Stomach (tissue), 9 donors: ENCODE results near the gene USP10. TPM values are rescaled to one million over a fixed set of nuclear protein-coding genes. Genes with fewer than 3 reads are reported as not detected.

Experiments
- DNase-seq, 2 donors: peaks; one replicate each; pipeline versions ENCODE4 v3.0.0 to v3.0.0-alpha.2; 2013 to 2019
- H3K27ac ChIP-seq, 5 donors: fragments of 200-600 bp in 4 of 5; sonication (generic) in 4 of 5; one replicate each; pipeline ENCODE4 v1.5.1; 2013 to 2019; ENCODE audit warnings: mild to moderate bottlenecking in 1 of 5, moderate library complexity in 1 of 5
- H3K27me3 ChIP-seq, 3 donors: fragments of 200-600 bp; sonication (generic); one replicate each; pipeline ENCODE4 v1.5.1; 2017 to 2019; ENCODE audit warnings: mixed run types in 1 of 3
- H3K36me3 ChIP-seq, 4 donors: fragments of 200-600 bp; sonication (generic); 1 replicate in 3 of 4; 2 replicates in 1 of 4; pipeline ENCODE4 v1.5.1; 2016 to 2019
- H3K4me1 ChIP-seq, 4 donors: fragments of 200-600 bp; sonication (generic); one replicate each; pipeline ENCODE4 v1.5.1; 2016 to 2019
- H3K4me3 ChIP-seq, 4 donors: fragments of 200-600 bp; sonication (generic) in 3 of 4; one replicate each; pipeline ENCODE4 v1.5.1; 2016 to 2019; ENCODE audit warnings: mild to moderate bottlenecking in 1 of 4
- H3K9me3 ChIP-seq, 4 donors: fragments of 200-600 bp; sonication (generic); one replicate each; pipeline ENCODE4 v1.5.1; 2016 to 2019
- EP300 ChIP-seq: sonication (generic); formaldehyde crosslinking; IDR thresholded peaks from one replicate; pipeline ENCODE4 v1.6.1; 2017; ENCODE audit warnings: antibody characterized with exemption
- POLR2A ChIP-seq, 4 donors: fragments of 450-650 bp; IDR thresholded peaks; one replicate each; pipeline ENCODE4 v1.6.1; 2016; ENCODE audit warnings: antibody characterized with exemption in 4 of 4, control low read depth in 2 of 4, mild to moderate bottlenecking in 1 of 4, moderate library complexity in 1 of 4
- POLR2AphosphoS5 ChIP-seq, 3 donors: sonication (generic); formaldehyde crosslinking; IDR thresholded peaks; one replicate each; pipeline ENCODE4 v1.6.1; 2016; ENCODE audit warnings: antibody characterized with exemption in 3 of 3
- WGBS, 5 donors: extraction: QIAGEN DNeasy Blood & Tissue Kit in 3 of 5; methylation state at CpG; one replicate each; pipeline versions ENCODE4 v1.1.5 to v1.1.7; 2013 to 2018; 5-methylcytosine and 5-hydroxymethylcytosine counted together
- intact Hi-C: fragments of 100-400 bp; cut with DNase I; formaldehyde crosslinking; loops from one replicate; pipeline ENCODE4 v1.15.1; 2023; ENCODE audit warnings: low total_unique reads
- polyA plus RNA-seq, 3 donors: library from polyadenylated mRNA; stranded (reverse); fragments of 200-250 nt; gene quantifications; one replicate each; pipeline ENCODE4 v1.2.3, GENCODE V29; 2013
- total RNA-seq, 5 donors: library from RNA; depleted of rRNA; stranded (reverse); fragments of >200 nt; gene quantifications; one replicate each; pipeline versions ENCODE4 v1.1.0 to v1.2.3, GENCODE V29; 2014 to 2016
- TF ChIP-seq, protein P1 (sequence below), 7 experiments: fragments of 450-650 bp in 4 of 7; fragments of 200-600 bp in 3 of 7; sonication (generic) in 3 of 7; IDR thresholded peaks; one replicate each; pipeline ENCODE4 v1.5.1; 2016 to 2019; ENCODE audit warnings: antibody characterized with exemption in 7 of 7, control low read depth in 2 of 7, mild to moderate bottlenecking in 1 of 7
- donor health status: healthy with polysubstance abuse.
- donor health status: Bipolar disorder and iron deficiency.
- donor health status: healthy.

USP10 gene
- total and polyA plus RNA-seq, 8 donors, result 17.1 to 183 (median 44.8) TPM

- no peak overlapping the region for H3K27ac ChIP-seq
- 51 to 74% (median 61%) methylated on average over 11 of the region's 11 CpGs for WGBS, 5 donors
- H3K36me3 ChIP-seq, result peaks cover 86 to 100% (median 98%) of the 10 kb centered on the region in 4 donors
- no peak overlapping the region for H3K4me3 ChIP-seq
- no peaks in the 10 kb centered on the region for H3K27me3 ChIP-seq
- peaks cover 0 to 18% (median 4%) of the 10 kb centered on the region in 4 donors for H3K4me1 ChIP-seq
- TF ChIP-seq POLR2AphosphoS5 (IDR thresholded peaks at IDR 0.05) (no peak), POLR2A (IDR thresholded peaks at IDR 0.05) (no peak), EP300 (no peak)
- TF ChIP-seq, protein P1, sequence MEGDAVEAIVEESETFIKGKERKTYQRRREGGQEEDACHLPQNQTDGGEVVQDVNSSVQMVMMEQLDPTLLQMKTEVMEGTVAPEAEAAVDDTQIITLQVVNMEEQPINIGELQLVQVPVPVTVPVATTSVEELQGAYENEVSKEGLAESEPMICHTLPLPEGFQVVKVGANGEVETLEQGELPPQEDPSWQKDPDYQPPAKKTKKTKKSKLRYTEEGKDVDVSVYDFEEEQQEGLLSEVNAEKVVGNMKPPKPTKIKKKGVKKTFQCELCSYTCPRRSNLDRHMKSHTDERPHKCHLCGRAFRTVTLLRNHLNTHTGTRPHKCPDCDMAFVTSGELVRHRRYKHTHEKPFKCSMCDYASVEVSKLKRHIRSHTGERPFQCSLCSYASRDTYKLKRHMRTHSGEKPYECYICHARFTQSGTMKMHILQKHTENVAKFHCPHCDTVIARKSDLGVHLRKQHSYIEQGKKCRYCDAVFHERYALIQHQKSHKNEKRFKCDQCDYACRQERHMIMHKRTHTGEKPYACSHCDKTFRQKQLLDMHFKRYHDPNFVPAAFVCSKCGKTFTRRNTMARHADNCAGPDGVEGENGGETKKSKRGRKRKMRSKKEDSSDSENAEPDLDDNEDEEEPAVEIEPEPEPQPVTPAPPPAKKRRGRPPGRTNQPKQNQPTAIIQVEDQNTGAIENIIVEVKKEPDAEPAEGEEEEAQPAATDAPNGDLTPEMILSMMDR (IDR thresholded peaks at IDR 0.05), result no peak
- no peak for DNase-seq
- intact Hi-C loops, result no loop called here
- no peaks in the 10 kb centered on the region for H3K9me3 ChIP-seq
These were observed 41.1 kb upstream of the USP10 start for GRCh38 chr16:84658690-84659089.

DNA sequence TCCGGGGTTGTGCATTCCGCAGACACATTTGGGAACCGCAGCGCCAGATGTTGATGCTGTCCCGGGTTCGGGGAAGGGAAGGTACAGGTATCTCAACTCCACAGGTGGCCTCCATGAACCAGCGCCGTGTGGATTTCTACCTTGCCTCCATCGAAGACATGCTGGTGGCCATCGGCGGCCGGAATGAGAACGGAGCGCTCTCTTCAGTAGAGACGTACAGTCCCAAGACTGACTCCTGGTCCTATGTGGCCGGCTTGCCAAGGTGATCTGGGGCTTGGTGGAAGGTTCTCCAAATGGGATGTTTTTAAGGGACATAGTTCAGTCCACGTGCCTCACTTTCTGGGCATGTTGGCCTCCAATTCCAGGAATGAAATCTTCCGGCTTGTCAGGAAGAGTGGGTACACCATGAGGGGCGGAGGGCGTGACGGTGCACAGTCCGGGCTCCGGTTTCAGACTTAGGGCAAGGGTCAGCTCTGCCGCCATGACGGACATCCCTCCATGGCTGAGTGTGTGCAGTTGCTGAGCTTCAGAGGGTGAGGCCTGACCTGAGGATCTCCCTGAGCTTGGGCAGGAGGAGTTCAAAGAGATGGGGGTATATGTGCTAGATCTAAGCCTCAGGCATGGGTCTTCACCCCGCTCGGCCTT lies 40.0 kb upstream of the USP10 start:
- peaks cover 0 to 19% (median 2%) of the 10 kb centered on the region in 4 donors for H3K4me1 ChIP-seq
- no peaks in the 10 kb centered on the region for H3K27me3 ChIP-seq
- 94 to 97% (median 97%) methylated on average over 19 to 27 of the region's 27 CpGs for WGBS, 5 donors
- no peak for DNase-seq
- no peak overlapping the region for H3K27ac ChIP-seq
- peaks cover 80 to 100% (median 98%) of the 10 kb centered on the region in 4 donors for H3K36me3 ChIP-seq
- H3K9me3 ChIP-seq, result no peaks in the 10 kb centered on the region
- intact Hi-C loops, result no loop called here
- TF ChIP-seq, protein P1 (IDR thresholded peaks at IDR 0.05), result no peak
- no peak for TF ChIP-seq EP300
- TF ChIP-seq POLR2AphosphoS5 (IDR thresholded peaks at IDR 0.05), result no peak
- TF ChIP-seq POLR2A (IDR thresholded peaks at IDR 0.05), result no peak
- no peak overlapping the region for H3K4me3 ChIP-seq

GRCh38 chr16:84660973-84661372 lies 38.8 kb upstream of the USP10 start:
- H3K27me3 ChIP-seq, result no peaks in the 10 kb centered on the region
- H3K9me3 ChIP-seq, result no peaks in the 10 kb centered on the region
- 78 to 87% (median 81%) methylated on average over 7 of the region's 7 CpGs for WGBS, 5 donors
- no peak for TF ChIP-seq EP300
- TF ChIP-seq POLR2AphosphoS5 (IDR thresholded peaks at IDR 0.05), result no peak
- TF ChIP-seq POLR2A (IDR thresholded peaks at IDR 0.05), result no peak
- TF ChIP-seq, protein P1 (IDR thresholded peaks at IDR 0.05), result no peak
- no peak overlapping the region for H3K4me3 ChIP-seq
- H3K4me1 ChIP-seq, result peaks cover 0 to 16% (median 0%) of the 10 kb centered on the region in 4 donors
- intact Hi-C loops, result no loop called here
- H3K36me3 ChIP-seq, result peaks cover 82 to 100% (median 98%) of the 10 kb centered on the region in 4 donors
- no peak overlapping the region for H3K27ac ChIP-seq
- DNase-seq, result no peak

GRCh38 chr16:84661418-84662060 lies 38.3 kb upstream of the USP10 start:
- no peak for DNase-seq
- Histone ChIP-seq H3K4me1 (peaks cover 0 to 16% (median 0%) of the 10 kb centered on the region in 4 donors), H3K9me3 (no peaks in the 10 kb centered on the region), H3K27ac (no peak overlapping the region), H3K27me3 (no peaks in the 10 kb centered on the region), H3K4me3 (no peak overlapping the region), H3K36me3 (peaks cover 81 to 100% (median 98%) of the 10 kb centered on the region in 4 donors)
- TF ChIP-seq POLR2AphosphoS5 (IDR thresholded peaks at IDR 0.05) (no peak), POLR2A (IDR thresholded peaks at IDR 0.05) (no peak), EP300 (no peak)
- TF ChIP-seq, protein P1 (IDR thresholded peaks at IDR 0.05), result no peak
- intact Hi-C loops, result no loop called here
- 94 to 98% (median 96%) methylated on average over 21 to 51 of the region's 51 CpGs for WGBS, 5 donors
